K562 treated with DMSO at 1 percent for 4 hours (cell line): ENCODE data around the gene PTPRQ. TPM values are rescaled to one million over a fixed set of nuclear protein-coding genes. Genes with fewer than 3 reads are reported as not detected.

ENCODE experiments used
- total RNA-seq: library from RNA; unstranded; fragments of 300-600 nt; gene quantifications from 2 replicates; pipeline ENCODE4 v1.2.3, GENCODE V29; 2022; ENCODE audit not compliant: insufficient read depth

PTPRQ gene
- not detected in 2 replicates for total RNA-seq

GRCh38 chr12:80443974-80444666, at the start of gene PTPRQ:
TSS of gene PTPRQ (plus strand) at chr12:80444235. CDS start at chr12:80444346, 111 bp downstream.

GRCh38 chr12:80707126-80707829, 263.2 kb downstream of the PTPRQ start, which contains the start of gene MYF6:
TSS of gene MYF6 (plus strand) at chr12:80707634. CDS start at chr12:80707720, 86 bp downstream.

GRCh38 chr12:80716696-80717469, 272.8 kb downstream of the PTPRQ start, which contains the start of gene MYF5:
TSS of gene MYF5 (plus strand) at chr12:80716912. CDS start at chr12:80717064, 152 bp downstream.

